Suprapubic skin (tissue), 4 donors: ENCODE measurements around the gene SASH1.

Source experiments
- POLR2A ChIP-seq, 2 donors: fragments of 450-650 bp; IDR thresholded peaks; one replicate each; pipeline ENCODE4 v1.6.1; 2017; ENCODE audit warnings: antibody characterized with exemption in 2 of 2, mild to moderate bottlenecking in 2 of 2, moderate library complexity in 2 of 2
- POLR2AphosphoS5 ChIP-seq, 3 donors: sonication (generic); formaldehyde crosslinking; IDR thresholded peaks; one replicate each; pipeline ENCODE4 v1.6.1; 2017; ENCODE audit warnings: antibody characterized with exemption in 3 of 3
- TF ChIP-seq, protein P1 (sequence below), 2 donors: fragments of 200-600 bp in 1 of 2; fragments of 450-650 bp in 1 of 2; sonication (generic) in 1 of 2; IDR thresholded peaks; one replicate each; pipeline ENCODE4 v1.5.1; 2016 to 2019; ENCODE audit warnings: antibody characterized with exemption in 2 of 2, mild to moderate bottlenecking in 1 of 2, moderate library complexity in 1 of 2

GRCh38 chr6:148503703-148504102 is 161.1 kb downstream of the SASH1 start:
- TF ChIP-seq, protein P1, sequence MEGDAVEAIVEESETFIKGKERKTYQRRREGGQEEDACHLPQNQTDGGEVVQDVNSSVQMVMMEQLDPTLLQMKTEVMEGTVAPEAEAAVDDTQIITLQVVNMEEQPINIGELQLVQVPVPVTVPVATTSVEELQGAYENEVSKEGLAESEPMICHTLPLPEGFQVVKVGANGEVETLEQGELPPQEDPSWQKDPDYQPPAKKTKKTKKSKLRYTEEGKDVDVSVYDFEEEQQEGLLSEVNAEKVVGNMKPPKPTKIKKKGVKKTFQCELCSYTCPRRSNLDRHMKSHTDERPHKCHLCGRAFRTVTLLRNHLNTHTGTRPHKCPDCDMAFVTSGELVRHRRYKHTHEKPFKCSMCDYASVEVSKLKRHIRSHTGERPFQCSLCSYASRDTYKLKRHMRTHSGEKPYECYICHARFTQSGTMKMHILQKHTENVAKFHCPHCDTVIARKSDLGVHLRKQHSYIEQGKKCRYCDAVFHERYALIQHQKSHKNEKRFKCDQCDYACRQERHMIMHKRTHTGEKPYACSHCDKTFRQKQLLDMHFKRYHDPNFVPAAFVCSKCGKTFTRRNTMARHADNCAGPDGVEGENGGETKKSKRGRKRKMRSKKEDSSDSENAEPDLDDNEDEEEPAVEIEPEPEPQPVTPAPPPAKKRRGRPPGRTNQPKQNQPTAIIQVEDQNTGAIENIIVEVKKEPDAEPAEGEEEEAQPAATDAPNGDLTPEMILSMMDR (IDR thresholded peaks at IDR 0.05) = no peak
- no peak for TF ChIP-seq POLR2A (IDR thresholded peaks at IDR 0.05)
- TF ChIP-seq POLR2AphosphoS5 (IDR thresholded peaks at IDR 0.05) = no peak
